Measurements from ENCODE around the gene C1QL4.

GRCh38 chr12:49355913-49356312 is 18.9 kb upstream of the C1QL4 start:
- no peak for TF ChIP-seq CTCF (IDR thresholded peaks at IDR 0.05)
- no peak for TF ChIP-seq POLR2A (IDR thresholded peaks at IDR 0.05)

All from Peyer's patch (tissue), 4 donors.